ENCODE measurements around the gene SLC4A3.

The SLC4A3 gene

DNA sequence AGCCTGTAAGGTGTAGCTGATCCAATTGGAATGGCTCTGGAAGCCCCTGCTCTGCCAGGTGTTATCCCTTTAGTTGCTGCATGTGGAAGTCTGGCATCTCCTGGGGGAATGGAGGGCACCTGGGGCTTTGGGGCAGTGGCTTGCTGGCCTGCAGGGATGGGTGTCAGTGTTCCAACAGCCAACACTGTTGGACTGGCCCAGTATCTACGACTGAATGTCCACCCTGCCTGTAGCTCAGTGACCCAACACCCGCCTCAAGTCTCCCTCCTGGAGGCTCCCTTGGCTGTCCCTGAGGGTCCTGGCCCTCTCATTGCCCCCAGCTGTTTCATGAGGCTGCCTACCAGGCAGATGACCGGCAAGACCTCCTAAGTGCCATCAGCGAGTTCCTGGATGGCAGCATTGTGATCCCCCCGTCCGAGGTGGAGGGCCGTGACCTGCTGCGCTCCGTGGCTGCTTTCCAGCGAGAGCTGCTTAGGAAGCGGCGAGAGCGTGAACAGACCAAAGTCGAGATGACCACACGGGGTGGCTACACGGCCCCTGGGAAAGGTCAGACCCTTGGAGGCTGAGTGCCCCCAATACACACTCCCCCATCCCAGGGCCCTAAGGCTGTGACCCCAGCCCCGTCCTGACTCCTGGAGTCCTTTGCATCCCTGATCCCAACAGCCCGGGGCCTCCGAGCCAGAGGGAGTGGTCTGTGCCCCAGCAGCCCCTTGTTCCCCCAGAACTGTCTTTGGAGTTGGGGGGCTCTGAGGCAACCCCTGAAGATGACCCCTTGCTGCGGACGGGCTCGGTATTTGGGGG is 7.7 kb downstream of the SLC4A3 start (continued):
- TF ChIP-seq, protein P1, sequence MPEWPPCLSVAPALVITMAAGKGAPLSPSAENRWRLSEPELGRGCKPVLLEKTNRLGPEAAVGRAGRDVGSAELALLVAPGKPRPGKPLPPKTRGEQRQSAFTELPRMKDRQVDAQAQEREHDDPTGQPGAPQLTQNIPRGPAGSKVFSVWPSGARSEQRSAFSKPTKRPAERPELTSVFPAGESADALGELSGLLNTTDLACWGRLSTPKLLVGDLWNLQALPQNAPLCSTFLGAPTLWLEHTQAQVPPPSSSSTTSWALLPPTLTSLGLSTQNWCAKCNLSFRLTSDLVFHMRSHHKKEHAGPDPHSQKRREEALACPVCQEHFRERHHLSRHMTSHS (tag by site-specific recombination; IDR thresholded peaks at IDR 0.05), result no peak
- TF ChIP-seq ZNF157 (tag by site-specific recombination; IDR thresholded peaks at IDR 0.05), result no peak
- TF ChIP-seq, protein P2, sequence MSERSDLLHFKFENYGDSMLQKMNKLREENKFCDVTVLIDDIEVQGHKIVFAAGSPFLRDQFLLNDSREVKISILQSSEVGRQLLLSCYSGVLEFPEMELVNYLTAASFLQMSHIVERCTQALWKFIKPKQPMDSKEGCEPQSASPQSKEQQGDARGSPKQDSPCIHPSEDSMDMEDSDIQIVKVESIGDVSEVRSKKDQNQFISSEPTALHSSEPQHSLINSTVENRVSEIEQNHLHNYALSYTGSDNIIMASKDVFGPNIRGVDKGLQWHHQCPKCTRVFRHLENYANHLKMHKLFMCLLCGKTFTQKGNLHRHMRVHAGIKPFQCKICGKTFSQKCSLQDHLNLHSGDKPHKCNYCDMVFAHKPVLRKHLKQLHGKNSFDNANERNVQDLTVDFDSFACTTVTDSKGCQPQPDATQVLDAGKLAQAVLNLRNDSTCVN (tag by site-specific recombination; optimal IDR thresholded peaks at IDR 0.05), result no peak
- no peak for TF ChIP-seq ZNF248 (tag by site-specific recombination; IDR thresholded peaks at IDR 0.05)
- no peak for TF ChIP-seq ZNF521 (tag by site-specific recombination; IDR thresholded peaks at IDR 0.05)
- TF ChIP-seq, protein P3, sequence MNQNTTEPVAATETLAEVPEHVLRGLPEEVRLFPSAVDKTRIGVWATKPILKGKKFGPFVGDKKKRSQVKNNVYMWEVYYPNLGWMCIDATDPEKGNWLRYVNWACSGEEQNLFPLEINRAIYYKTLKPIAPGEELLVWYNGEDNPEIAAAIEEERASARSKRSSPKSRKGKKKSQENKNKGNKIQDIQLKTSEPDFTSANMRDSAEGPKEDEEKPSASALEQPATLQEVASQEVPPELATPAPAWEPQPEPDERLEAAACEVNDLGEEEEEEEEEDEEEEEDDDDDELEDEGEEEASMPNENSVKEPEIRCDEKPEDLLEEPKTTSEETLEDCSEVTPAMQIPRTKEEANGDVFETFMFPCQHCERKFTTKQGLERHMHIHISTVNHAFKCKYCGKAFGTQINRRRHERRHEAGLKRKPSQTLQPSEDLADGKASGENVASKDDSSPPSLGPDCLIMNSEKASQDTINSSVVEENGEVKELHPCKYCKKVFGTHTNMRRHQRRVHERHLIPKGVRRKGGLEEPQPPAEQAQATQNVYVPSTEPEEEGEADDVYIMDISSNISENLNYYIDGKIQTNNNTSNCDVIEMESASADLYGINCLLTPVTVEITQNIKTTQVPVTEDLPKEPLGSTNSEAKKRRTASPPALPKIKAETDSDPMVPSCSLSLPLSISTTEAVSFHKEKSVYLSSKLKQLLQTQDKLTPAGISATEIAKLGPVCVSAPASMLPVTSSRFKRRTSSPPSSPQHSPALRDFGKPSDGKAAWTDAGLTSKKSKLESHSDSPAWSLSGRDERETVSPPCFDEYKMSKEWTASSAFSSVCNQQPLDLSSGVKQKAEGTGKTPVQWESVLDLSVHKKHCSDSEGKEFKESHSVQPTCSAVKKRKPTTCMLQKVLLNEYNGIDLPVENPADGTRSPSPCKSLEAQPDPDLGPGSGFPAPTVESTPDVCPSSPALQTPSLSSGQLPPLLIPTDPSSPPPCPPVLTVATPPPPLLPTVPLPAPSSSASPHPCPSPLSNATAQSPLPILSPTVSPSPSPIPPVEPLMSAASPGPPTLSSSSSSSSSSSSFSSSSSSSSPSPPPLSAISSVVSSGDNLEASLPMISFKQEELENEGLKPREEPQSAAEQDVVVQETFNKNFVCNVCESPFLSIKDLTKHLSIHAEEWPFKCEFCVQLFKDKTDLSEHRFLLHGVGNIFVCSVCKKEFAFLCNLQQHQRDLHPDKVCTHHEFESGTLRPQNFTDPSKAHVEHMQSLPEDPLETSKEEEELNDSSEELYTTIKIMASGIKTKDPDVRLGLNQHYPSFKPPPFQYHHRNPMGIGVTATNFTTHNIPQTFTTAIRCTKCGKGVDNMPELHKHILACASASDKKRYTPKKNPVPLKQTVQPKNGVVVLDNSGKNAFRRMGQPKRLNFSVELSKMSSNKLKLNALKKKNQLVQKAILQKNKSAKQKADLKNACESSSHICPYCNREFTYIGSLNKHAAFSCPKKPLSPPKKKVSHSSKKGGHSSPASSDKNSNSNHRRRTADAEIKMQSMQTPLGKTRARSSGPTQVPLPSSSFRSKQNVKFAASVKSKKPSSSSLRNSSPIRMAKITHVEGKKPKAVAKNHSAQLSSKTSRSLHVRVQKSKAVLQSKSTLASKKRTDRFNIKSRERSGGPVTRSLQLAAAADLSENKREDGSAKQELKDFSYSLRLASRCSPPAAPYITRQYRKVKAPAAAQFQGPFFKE (tag by site-specific recombination; IDR thresholded peaks at IDR 0.05; ENCODE audit: borderline replicate concordance), result no peak
- no peak for TF ChIP-seq ZNF600 (tag by site-specific recombination; IDR thresholded peaks at IDR 0.05)

DNA sequence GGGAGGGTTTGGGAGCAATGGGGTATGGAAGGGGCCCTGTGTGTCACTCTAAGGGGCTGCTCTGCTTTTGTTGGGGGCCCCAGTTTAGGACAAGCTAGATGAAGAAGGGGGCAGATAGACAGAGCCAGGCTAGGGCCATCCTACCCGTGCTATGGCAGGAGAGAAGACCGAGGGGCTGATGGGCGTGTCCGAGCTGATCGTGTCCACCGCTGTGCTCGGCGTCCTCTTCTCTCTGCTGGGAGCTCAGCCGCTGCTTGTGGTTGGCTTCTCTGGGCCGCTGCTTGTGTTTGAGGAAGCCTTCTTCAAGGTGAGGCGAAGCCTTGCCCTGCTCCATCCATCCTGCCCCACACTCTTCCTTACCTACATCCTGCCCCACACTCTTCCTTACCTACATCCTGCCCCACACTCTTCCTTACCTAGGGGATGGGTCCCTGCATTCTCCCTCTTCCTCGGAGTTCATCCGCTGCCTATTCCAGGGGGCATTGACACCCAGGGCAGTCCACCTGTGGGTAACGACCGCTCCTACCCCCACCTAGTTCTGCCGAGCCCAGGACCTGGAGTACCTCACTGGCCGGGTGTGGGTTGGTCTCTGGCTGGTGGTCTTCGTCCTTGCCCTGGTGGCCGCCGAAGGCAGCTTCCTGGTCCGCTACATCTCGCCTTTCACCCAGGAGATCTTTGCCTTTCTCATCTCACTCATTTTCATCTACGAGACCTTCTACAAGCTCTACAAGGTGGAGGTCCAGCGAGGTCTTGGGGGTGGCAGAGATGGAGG is 8.9 kb downstream of the SLC4A3 start:
- Histone ChIP-seq H3K4me3 (ENCODE audit: low read depth, low read length) (no peak overlapping the region), H3K36me3 (ENCODE audit: control insufficient read depth in 2 of 2, insufficient read depth in 1 of 2, low read length in 2 of 2) (peaks cover 0 to 29% of the 10 kb centered on the region in 2 experiments; a peak in 1 of 3 replicates), H3K4me1 (ENCODE audit: control insufficient read depth, insufficient read depth, low read length) (no peaks in the 10 kb centered on the region), H3K9me3 (ENCODE audit: control insufficient read depth, insufficient read depth, low read depth, low read length) (no peaks in the 10 kb centered on the region), H3K27ac (ENCODE audit: extremely low read depth, low read depth, low read length) (no peak overlapping the region)
- CTCF ChIA-PET, result interaction anchor here (0.7 to 1.3 kb wide), 3 partner anchors 53 to 95 kb away, joined by 3 to 4 read pairs (median 4); no protein-coding TSS in a partner anchor
- TF ChIP-seq, protein P4, sequence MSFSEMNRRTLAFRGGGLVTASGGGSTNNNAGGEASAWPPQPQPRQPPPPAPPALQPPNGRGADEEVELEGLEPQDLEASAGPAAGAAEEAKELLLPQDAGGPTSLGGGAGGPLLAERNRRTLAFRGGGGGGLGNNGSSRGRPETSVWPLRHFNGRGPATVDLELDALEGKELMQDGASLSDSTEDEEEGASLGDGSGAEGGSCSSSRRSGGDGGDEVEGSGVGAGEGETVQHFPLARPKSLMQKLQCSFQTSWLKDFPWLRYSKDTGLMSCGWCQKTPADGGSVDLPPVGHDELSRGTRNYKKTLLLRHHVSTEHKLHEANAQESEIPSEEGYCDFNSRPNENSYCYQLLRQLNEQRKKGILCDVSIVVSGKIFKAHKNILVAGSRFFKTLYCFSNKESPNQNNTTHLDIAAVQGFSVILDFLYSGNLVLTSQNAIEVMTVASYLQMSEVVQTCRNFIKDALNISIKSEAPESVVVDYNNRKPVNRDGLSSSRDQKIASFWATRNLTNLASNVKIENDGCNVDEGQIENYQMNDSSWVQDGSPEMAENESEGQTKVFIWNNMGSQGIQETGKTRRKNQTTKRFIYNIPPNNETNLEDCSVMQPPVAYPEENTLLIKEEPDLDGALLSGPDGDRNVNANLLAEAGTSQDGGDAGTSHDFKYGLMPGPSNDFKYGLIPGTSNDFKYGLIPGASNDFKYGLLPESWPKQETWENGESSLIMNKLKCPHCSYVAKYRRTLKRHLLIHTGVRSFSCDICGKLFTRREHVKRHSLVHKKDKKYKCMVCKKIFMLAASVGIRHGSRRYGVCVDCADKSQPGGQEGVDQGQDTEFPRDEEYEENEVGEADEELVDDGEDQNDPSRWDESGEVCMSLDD (tag by site-specific recombination; IDR thresholded peaks at IDR 0.05), result no peak
- TF ChIP-seq RBAK (tag by site-specific recombination; IDR thresholded peaks at IDR 0.05), result no peak
- no peak for TF ChIP-seq GLI2 (tag by site-specific recombination; IDR thresholded peaks at IDR 0.05; ENCODE audit: borderline replicate concordance, low read depth)
- no peak for TF ChIP-seq ZBTB7A (tag by site-specific recombination; IDR thresholded peaks at IDR 0.05; ENCODE audit: low read depth)
- TF ChIP-seq SP7 (tag by site-specific recombination; IDR thresholded peaks at IDR 0.05), result no peak
- TF ChIP-seq ZNF621 (tag by site-specific recombination; IDR thresholded peaks at IDR 0.05), result no peak
- POLR2A ChIA-PET, result no interaction called here

Data from HEK293 (cell line).